Neural cell (in vitro differentiated cells): ENCODE data around the gene DMRT2. TPM values are rescaled to one million over a fixed set of nuclear protein-coding genes. Genes with fewer than 3 reads are reported as not detected.

ENCODE experiments used
- H2AFZ ChIP-seq: fragments of 200-600, 300-800 bp; sonication (generic), shearing (Covaris generic); 2 replicates; pipeline ENCODE4 v1.6.0; 2014; ENCODE audit warnings: low read depth, mild to moderate bottlenecking, antibody characterized with exemption, low read length, moderate library complexity
- H3F3A ChIP-seq: fragments of 200-600 bp; shearing (Covaris generic); 2 replicates; pipeline ENCODE4 v1.6.1; 2016; ENCODE audit warnings: mild to moderate bottlenecking, moderate library complexity, mixed read lengths, antibody characterized with exemption, low read length; ENCODE audit not compliant: insufficient read depth, poor library complexity, severe bottlenecking
- H3K27ac ChIP-seq: fragments of 200-600, 300-800 bp; sonication (generic), shearing (Covaris generic); 2 replicates; pipeline ENCODE4 v1.5.1; 2014; ENCODE audit warnings: mild to moderate bottlenecking, low read length, moderate library complexity
- H3K27me3 ChIP-seq: fragments of 300-800, 200-600 bp; sonication (generic), shearing (Covaris generic); 2 replicates; pipeline ENCODE4 v1.6.0; 2014; ENCODE audit warnings: mild to moderate bottlenecking, low read depth, low read length, moderate library complexity; ENCODE audit not compliant: insufficient read depth
- H3K36me3 ChIP-seq: fragments of 300-800, 200-600 bp; sonication (generic), shearing (Covaris generic); 2 replicates; pipeline ENCODE4 v1.5.1; 2014; ENCODE audit warnings: mild to moderate bottlenecking, antibody characterized with exemption, low read length, moderate library complexity; ENCODE audit not compliant: insufficient read depth
- H3K4me2 ChIP-seq: fragments of 300-800, 200-600 bp; sonication (generic), shearing (Covaris generic); 2 replicates; pipeline ENCODE4 v1.6.0; 2014; ENCODE audit warnings: mild to moderate bottlenecking, low read length
- H3K4me3 ChIP-seq: fragments of 300-800, 200-600 bp; sonication (generic), shearing (Covaris generic); 2 replicates; pipeline ENCODE4 v1.5.1; 2014; ENCODE audit warnings: mild to moderate bottlenecking, low read length, moderate library complexity
- H3K79me2 ChIP-seq: fragments of 200-600 bp; shearing (Covaris generic); replicated peaks from 2 replicates; pipeline ENCODE4 v1.6.0; 2014; ENCODE audit warnings: mild to moderate bottlenecking, low read length, moderate library complexity; ENCODE audit not compliant: insufficient read depth
- H3K9ac ChIP-seq: fragments of 300-800, 200-600 bp; sonication (generic), shearing (Covaris generic); 2 replicates; pipeline ENCODE4 v1.6.1; 2016; ENCODE audit warnings: mild to moderate bottlenecking, low read length, mixed read lengths
- H3K9me2 ChIP-seq: fragments of 200-600 bp; shearing (Covaris generic); 2 replicates; pipeline ENCODE4 v1.6.1; 2016; ENCODE audit warnings: mild to moderate bottlenecking, low read length, mixed read lengths; ENCODE audit not compliant: insufficient read depth
- H3K9me3 ChIP-seq: fragments of 200-600, 300-800 bp; sonication (generic), shearing (Covaris generic); 2 replicates; pipeline ENCODE4 v1.6.1; 2016; ENCODE audit warnings: mild to moderate bottlenecking, mixed run types, low read length, moderate library complexity, mixed read lengths
- H4K20me1 ChIP-seq: fragments of 200-600 bp; shearing (Covaris generic); 2 replicates; pipeline ENCODE4 v1.6.1; 2016; ENCODE audit warnings: mild to moderate bottlenecking, mixed run types; ENCODE audit not compliant: insufficient read depth
- CTCF ChIP-seq: fragments of 450-650 bp; IDR thresholded peaks from 2 replicates; pipeline ENCODE4 v1.5.1; 2014; ENCODE audit warnings: antibody characterized with exemption, mild to moderate bottlenecking, moderate library complexity; ENCODE audit not compliant: poor library complexity, severe bottlenecking
- EP300 ChIP-seq: fragments of 450-650 bp; conservative IDR thresholded peaks from 2 replicates; pipeline ENCODE4 v1.6.1; 2014; ENCODE audit warnings: antibody characterized with exemption, mild to moderate bottlenecking, moderate library complexity; ENCODE audit not compliant: poor library complexity, severe bottlenecking
- EZH2 ChIP-seq: fragments of 200-600, 300-800 bp; shearing (Covaris generic), sonication (generic); IDR thresholded peaks from 2 replicates; pipeline ENCODE4 v1.6.1; 2014; ENCODE audit warnings: antibody characterized with exemption, low read length, borderline replicate concordance, mild to moderate bottlenecking; ENCODE audit not compliant: insufficient read depth, poor library complexity, severe bottlenecking
- MXI1 ChIP-seq: fragments of 450-650 bp; conservative IDR thresholded peaks from 2 replicates; pipeline ENCODE4 v1.6.1; 2014; ENCODE audit warnings: antibody characterized with exemption, mild to moderate bottlenecking; ENCODE audit not compliant: poor library complexity, severe bottlenecking
- POLR2AphosphoS5 ChIP-seq: IDR thresholded peaks from 2 replicates; pipeline ENCODE4 v1.6.1; 2012
- RAD21 ChIP-seq: fragments of 450-650 bp; conservative IDR thresholded peaks from 2 replicates; pipeline ENCODE4 v1.6.1; 2014; ENCODE audit warnings: antibody characterized with exemption, mild to moderate bottlenecking, moderate library complexity
- REST ChIP-seq: IDR thresholded peaks from 2 replicates; pipeline ENCODE4 v1.6.1; 2012; ENCODE audit warnings: borderline replicate concordance
- SMC3 ChIP-seq: fragments of 450-650 bp; conservative IDR thresholded peaks from 2 replicates; pipeline ENCODE4 v1.6.1; 2014; ENCODE audit warnings: antibody characterized with exemption, mild to moderate bottlenecking, moderate library complexity; ENCODE audit not compliant: poor library complexity
- TAF1 ChIP-seq: IDR thresholded peaks from 2 replicates; pipeline ENCODE4 v1.6.1; 2012; ENCODE audit warnings: low read depth
- polyA plus RNA-seq: library from polyadenylated mRNA; depleted of rRNA; stranded (reverse); fragments of >200 nt; gene quantifications from 2 replicates; pipeline ENCODE4 v1.2.3, GENCODE V29; 2014

The DMRT2 gene
- polyA plus RNA-seq, 1 donor from 2014 or later = 0.20 TPM

GRCh38 chr9:1014225-1014624, 35.9 kb upstream of the DMRT2 start:
- no peaks in the 10 kb centered on the region for H3F3A ChIP-seq
- H3K9me2 ChIP-seq = no peaks in the 10 kb centered on the region
- no peaks in the 10 kb centered on the region for H3K79me2 ChIP-seq
- no peaks in the 10 kb centered on the region for H3K9me3 ChIP-seq
- H4K20me1 ChIP-seq = no peaks in the 10 kb centered on the region
- H3K9ac ChIP-seq = no peak overlapping the region
- H3K4me2 ChIP-seq = no peak overlapping the region
- no peak overlapping the region for H3K4me3 ChIP-seq
- no peak overlapping the region for H2AFZ ChIP-seq
- no peaks in the 10 kb centered on the region for H3K27me3 ChIP-seq
- no peak overlapping the region for H3K27ac ChIP-seq
- TF ChIP-seq EP300 (no peak), POLR2AphosphoS5 (no peak), CTCF (no peak), SMC3 (no peak), RAD21 (no peak), TAF1 (no peak), EZH2 (no peak), MXI1 (no peak), REST (no peak)
- no peaks in the 10 kb centered on the region for H3K36me3 ChIP-seq

GRCh38 chr9:1014640-1015039, 35.5 kb upstream of the DMRT2 start:
- Histone ChIP-seq H3K27me3 (no peaks in the 10 kb centered on the region), H3K27ac (no peak overlapping the region), H3K9me3 (no peaks in the 10 kb centered on the region), H3K9ac (no peak overlapping the region), H2AFZ (no peak overlapping the region), H3K79me2 (no peaks in the 10 kb centered on the region), H3K9me2 (no peaks in the 10 kb centered on the region), H3K4me3 (no peak overlapping the region), H3K36me3 (no peaks in the 10 kb centered on the region), H3K4me2 (no peak overlapping the region), H3F3A (no peaks in the 10 kb centered on the region), H4K20me1 (no peaks in the 10 kb centered on the region)
- TF ChIP-seq SMC3 (no peak), REST (no peak), EZH2 (no peak), POLR2AphosphoS5 (no peak), TAF1 (no peak), CTCF (no peak)
